Thoracic aorta (tissue), 2 donors: ENCODE measurements around the gene PAQR3. TPM values are rescaled to one million over a fixed set of nuclear protein-coding genes. Genes with fewer than 3 reads are reported as not detected.

Source experiments
- ATAC-seq: fragments of 150-250 bp; one replicate; pipeline ENCODE4 v1.8.0; 2017; ENCODE audit warnings: low read depth; ENCODE audit not compliant: insufficient number of reproducible peaks, low FRiP score
- DNase-seq: peaks from one replicate; pipeline ENCODE4 v3.0.0-alpha.2; 2020; ENCODE audit warnings: low spot score
- H3K27ac ChIP-seq, 2 donors: fragments of 200-600 bp; sonication (generic); 1 replicate in 1 of 2; 2 replicates in 1 of 2; pipeline ENCODE4 v1.5.1; 2016; ENCODE audit warnings: mild to moderate bottlenecking in 2 of 2, moderate library complexity in 2 of 2
- H3K27me3 ChIP-seq: fragments of 200-600 bp; sonication (generic); replicated peaks from 2 replicates; pipeline ENCODE4 v1.6.0; 2016; ENCODE audit warnings: mild to moderate bottlenecking; ENCODE audit not compliant: insufficient read depth
- H3K36me3 ChIP-seq: fragments of 200-600 bp; sonication (generic); one replicate; pipeline ENCODE4 v1.5.1; 2016
- H3K4me1 ChIP-seq, 2 donors: fragments of 200-600 bp; sonication (generic); 1 replicate in 1 of 2; 2 replicates in 1 of 2; pipeline versions ENCODE4 v1.5.1 to v1.6.0; 2016; ENCODE audit warnings: low read depth in 2 of 2, mild to moderate bottlenecking in 1 of 2; ENCODE audit not compliant: control insufficient read depth in 1 of 2
- H3K4me3 ChIP-seq: fragments of 200-600 bp; sonication (generic); 2 replicates; pipeline ENCODE4 v1.5.1; 2016; ENCODE audit warnings: mild to moderate bottlenecking
- H3K9me3 ChIP-seq: fragments of 200-600 bp; sonication (generic); 2 replicates; pipeline ENCODE4 v1.5.1; 2016
- CTCF ChIP-seq: fragments of 200-600 bp; sonication (generic); IDR thresholded peaks from one replicate; pipeline ENCODE4 v1.5.1; 2019; ENCODE audit warnings: antibody characterized with exemption
- total RNA-seq, 2 donors: library from RNA; depleted of rRNA; stranded (reverse); fragments of >200 nt; gene quantifications; one replicate each; pipeline versions ENCODE4 v1.1.0 to v1.2.3, GENCODE V29; 2016

PAQR3 gene
- total RNA-seq, 2 donors from 2014 or later, result 9.1 to 22.6 TPM

- ATAC-seq, result no peak
- no peak overlapping the region for H3K27ac ChIP-seq
Measured at GRCh38 chr4:78863991-78864390, 75.2 kb downstream of the PAQR3 start.

GRCh38 chr4:78863254-78863869, 75.9 kb downstream of the PAQR3 start:
- no peak for ATAC-seq
- no peak overlapping the region for H3K27ac ChIP-seq
- no peak overlapping the region for H3K4me3 ChIP-seq
- DNase-seq, result no peak
- H3K36me3 ChIP-seq, result peaks cover 2% of the 10 kb centered on the region
- H3K4me1 ChIP-seq, result no peaks in the 10 kb centered on the region
- TF ChIP-seq CTCF, result no peak
- H3K9me3 ChIP-seq, result no peaks in the 10 kb centered on the region
- no peaks in the 10 kb centered on the region for H3K27me3 ChIP-seq

More at GRCh38 chr4:78863991-78864390, 75.2 kb downstream of the PAQR3 start:
- peaks cover 2% of the 10 kb centered on the region for H3K36me3 ChIP-seq
- no peaks in the 10 kb centered on the region for H3K27me3 ChIP-seq
- DNase-seq, result no peak
- no peak for TF ChIP-seq CTCF
- H3K4me3 ChIP-seq, result no peak overlapping the region
- no peaks in the 10 kb centered on the region for H3K9me3 ChIP-seq
- H3K4me1 ChIP-seq, result no peaks in the 10 kb centered on the region

- Histone ChIP-seq H3K27me3 (no peaks in the 10 kb centered on the region), H3K4me1 (no peaks in the 10 kb centered on the region), H3K36me3 (peaks cover 2% of the 10 kb centered on the region), H3K9me3 (no peaks in the 10 kb centered on the region), H3K4me3 (no peak overlapping the region), H3K27ac (no peak overlapping the region)
- ATAC-seq (no peak), DNase-seq (no peak)
- no peak for TF ChIP-seq CTCF
Measured at GRCh38 chr4:78862314-78862737, 76.9 kb downstream of the PAQR3 start.

Other genes starting within 250 kb of the PAQR3 start
- gene BMP2K, start 163.1 kb downstream of the PAQR3 start, total RNA-seq, result 10 to 100 TPM; 41.8 to 74.4 TPM